Stomach (tissue), 9 donors: ENCODE measurements around the gene TMOD4. TPM values are rescaled to one million over a fixed set of nuclear protein-coding genes. Genes with fewer than 3 reads are reported as not detected.
A peak's percentile ranks its signal among the peaks of the same experiment; 100 is the strongest.

Source experiments
- DNase-seq, 2 donors: peaks; one replicate each; pipeline versions ENCODE4 v3.0.0 to v3.0.0-alpha.2; 2013 to 2019
- H3K27ac ChIP-seq, 5 donors: fragments of 200-600 bp in 4 of 5; sonication (generic) in 4 of 5; one replicate each; pipeline ENCODE4 v1.5.1; 2013 to 2019; ENCODE audit warnings: mild to moderate bottlenecking in 1 of 5, moderate library complexity in 1 of 5
- H3K27me3 ChIP-seq, 3 donors: fragments of 200-600 bp; sonication (generic); one replicate each; pipeline ENCODE4 v1.5.1; 2017 to 2019; ENCODE audit warnings: mixed run types in 1 of 3
- H3K36me3 ChIP-seq, 4 donors: fragments of 200-600 bp; sonication (generic); 1 replicate in 3 of 4; 2 replicates in 1 of 4; pipeline ENCODE4 v1.5.1; 2016 to 2019
- H3K4me1 ChIP-seq, 4 donors: fragments of 200-600 bp; sonication (generic); one replicate each; pipeline ENCODE4 v1.5.1; 2016 to 2019
- H3K4me3 ChIP-seq, 4 donors: fragments of 200-600 bp; sonication (generic) in 3 of 4; one replicate each; pipeline ENCODE4 v1.5.1; 2016 to 2019; ENCODE audit warnings: mild to moderate bottlenecking in 1 of 4
- H3K9me3 ChIP-seq, 4 donors: fragments of 200-600 bp; sonication (generic); one replicate each; pipeline ENCODE4 v1.5.1; 2016 to 2019
- EP300 ChIP-seq: sonication (generic); formaldehyde crosslinking; IDR thresholded peaks from one replicate; pipeline ENCODE4 v1.6.1; 2017; ENCODE audit warnings: antibody characterized with exemption
- POLR2A ChIP-seq, 4 donors: fragments of 450-650 bp; IDR thresholded peaks; one replicate each; pipeline ENCODE4 v1.6.1; 2016; ENCODE audit warnings: antibody characterized with exemption in 4 of 4, control low read depth in 2 of 4, mild to moderate bottlenecking in 1 of 4, moderate library complexity in 1 of 4
- POLR2AphosphoS5 ChIP-seq, 3 donors: sonication (generic); formaldehyde crosslinking; IDR thresholded peaks; one replicate each; pipeline ENCODE4 v1.6.1; 2016; ENCODE audit warnings: antibody characterized with exemption in 3 of 3
- WGBS, 5 donors: extraction: QIAGEN DNeasy Blood & Tissue Kit in 3 of 5; methylation state at CpG; one replicate each; pipeline versions ENCODE4 v1.1.5 to v1.1.7; 2013 to 2018; 5-methylcytosine and 5-hydroxymethylcytosine counted together
- intact Hi-C: fragments of 100-400 bp; cut with DNase I; formaldehyde crosslinking; loops from one replicate; pipeline ENCODE4 v1.15.1; 2023; ENCODE audit warnings: low total_unique reads
- polyA plus RNA-seq, 3 donors: library from polyadenylated mRNA; stranded (reverse); fragments of 200-250 nt; gene quantifications; one replicate each; pipeline ENCODE4 v1.2.3, GENCODE V29; 2013
- total RNA-seq, 5 donors: library from RNA; depleted of rRNA; stranded (reverse); fragments of >200 nt; gene quantifications; one replicate each; pipeline versions ENCODE4 v1.1.0 to v1.2.3, GENCODE V29; 2014 to 2016
- TF ChIP-seq, protein P1 (sequence below), 7 experiments: fragments of 450-650 bp in 4 of 7; fragments of 200-600 bp in 3 of 7; sonication (generic) in 3 of 7; IDR thresholded peaks; one replicate each; pipeline ENCODE4 v1.5.1; 2016 to 2019; ENCODE audit warnings: antibody characterized with exemption in 7 of 7, control low read depth in 2 of 7, mild to moderate bottlenecking in 1 of 7
- donor health status: healthy with polysubstance abuse.
- donor health status: Bipolar disorder and iron deficiency.
- donor health status: healthy.

The TMOD4 gene
- total and polyA plus RNA-seq, 8 donors, result 1.2 TPM; not detected in 7

DNA sequence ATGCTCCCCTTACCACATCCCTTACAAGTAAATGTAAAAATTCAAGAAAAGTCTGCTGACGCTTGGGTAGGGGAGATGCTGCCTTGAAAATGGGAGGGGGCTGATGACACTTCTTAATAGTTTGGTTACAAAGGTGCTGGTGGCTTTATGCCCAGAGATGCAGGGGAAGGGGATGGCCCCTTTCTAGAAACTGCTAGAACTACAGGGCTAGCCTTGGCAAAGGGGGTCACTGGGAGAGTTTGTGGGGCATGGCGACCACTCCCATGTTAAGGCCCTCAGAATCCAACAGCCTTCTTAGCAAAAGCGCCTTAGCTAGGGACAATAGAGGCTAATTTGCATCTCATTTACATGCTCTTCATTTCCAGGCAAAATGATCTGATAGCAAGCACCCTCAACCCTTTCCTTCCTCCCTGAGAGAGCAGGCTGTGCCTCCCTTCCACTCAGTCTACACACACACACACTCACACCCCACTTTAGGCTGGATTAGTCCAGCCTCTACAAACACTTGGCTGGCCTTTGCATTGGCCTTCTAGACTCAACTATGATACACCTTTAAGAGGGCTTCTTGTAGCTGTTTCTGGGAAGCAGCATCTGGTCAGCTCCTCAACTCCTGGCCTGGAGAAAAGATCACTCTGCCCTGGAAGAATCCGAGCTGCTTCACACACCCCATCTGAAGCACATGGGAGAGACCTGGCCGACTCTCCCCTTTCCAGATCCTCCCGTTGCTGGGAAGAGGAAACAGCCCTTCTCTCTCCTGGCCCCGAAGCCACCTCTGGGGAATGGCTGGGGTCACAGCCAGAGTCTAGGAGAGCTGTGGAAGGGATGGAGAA is 31.1 kb downstream of the TMOD4 start:
- peaks cover 0 to 12% (median 9%) of the 10 kb centered on the region in 3 donors for H3K27me3 ChIP-seq
- intact Hi-C loops, result no loop called here
- no peaks in the 10 kb centered on the region for H3K9me3 ChIP-seq
- peak overlapping the region in 4 of 5 donors; percentile 40 to 86 (median 72) for H3K27ac ChIP-seq
- peak overlapping the region; percentile 63 to 86 (median 80) for H3K4me3 ChIP-seq
- 65 to 81% (median 67%) methylated on average over 7 of the region's 7 CpGs for WGBS, 5 donors
- DNase-seq, result no peak
- H3K36me3 ChIP-seq, result peaks cover 0 to 8% (median 0%) of the 10 kb centered on the region in 4 donors
- peaks cover 9 to 52% (median 33%) of the 10 kb centered on the region in 4 donors for H3K4me1 ChIP-seq
- no peak for TF ChIP-seq EP300
- no peak for TF ChIP-seq POLR2AphosphoS5 (IDR thresholded peaks at IDR 0.05)
- TF ChIP-seq, protein P1, sequence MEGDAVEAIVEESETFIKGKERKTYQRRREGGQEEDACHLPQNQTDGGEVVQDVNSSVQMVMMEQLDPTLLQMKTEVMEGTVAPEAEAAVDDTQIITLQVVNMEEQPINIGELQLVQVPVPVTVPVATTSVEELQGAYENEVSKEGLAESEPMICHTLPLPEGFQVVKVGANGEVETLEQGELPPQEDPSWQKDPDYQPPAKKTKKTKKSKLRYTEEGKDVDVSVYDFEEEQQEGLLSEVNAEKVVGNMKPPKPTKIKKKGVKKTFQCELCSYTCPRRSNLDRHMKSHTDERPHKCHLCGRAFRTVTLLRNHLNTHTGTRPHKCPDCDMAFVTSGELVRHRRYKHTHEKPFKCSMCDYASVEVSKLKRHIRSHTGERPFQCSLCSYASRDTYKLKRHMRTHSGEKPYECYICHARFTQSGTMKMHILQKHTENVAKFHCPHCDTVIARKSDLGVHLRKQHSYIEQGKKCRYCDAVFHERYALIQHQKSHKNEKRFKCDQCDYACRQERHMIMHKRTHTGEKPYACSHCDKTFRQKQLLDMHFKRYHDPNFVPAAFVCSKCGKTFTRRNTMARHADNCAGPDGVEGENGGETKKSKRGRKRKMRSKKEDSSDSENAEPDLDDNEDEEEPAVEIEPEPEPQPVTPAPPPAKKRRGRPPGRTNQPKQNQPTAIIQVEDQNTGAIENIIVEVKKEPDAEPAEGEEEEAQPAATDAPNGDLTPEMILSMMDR (IDR thresholded peaks at IDR 0.05), result no peak
- no peak for TF ChIP-seq POLR2A (IDR thresholded peaks at IDR 0.05)

DNA sequence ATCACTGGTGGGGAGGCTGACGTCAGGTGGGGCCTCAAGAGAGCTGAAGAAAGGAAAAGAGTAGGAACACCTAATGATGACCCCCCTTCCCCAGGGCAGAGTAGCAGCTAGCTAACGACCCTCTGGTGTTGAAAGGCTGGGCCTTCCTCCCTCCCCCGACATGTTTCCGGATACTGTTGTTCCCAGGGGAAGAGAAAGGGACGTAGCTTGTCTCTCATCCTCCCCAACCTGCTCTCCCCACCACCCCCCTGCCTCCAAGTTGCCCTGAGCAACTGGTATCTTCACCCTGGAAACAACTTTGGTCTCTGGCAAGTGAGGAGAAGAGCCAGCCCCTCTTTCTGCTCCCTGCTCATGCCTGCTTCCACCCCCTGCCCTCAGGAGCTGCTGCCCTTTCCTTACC is 31.8 kb downstream of the TMOD4 start:
- peak overlapping the region in 1 of 5 donors; percentile 86 for H3K27ac ChIP-seq
- no peak for DNase-seq
- 60 to 88% (median 82%) methylated on average over 4 to 5 of the region's 5 CpGs for WGBS, 5 donors
- peaks cover 0 to 15% (median 0%) of the 10 kb centered on the region in 4 donors for H3K36me3 ChIP-seq
- intact Hi-C loops, result no loop called here
- no peak overlapping the region for H3K4me3 ChIP-seq
- H3K9me3 ChIP-seq, result no peaks in the 10 kb centered on the region
- TF ChIP-seq POLR2A (IDR thresholded peaks at IDR 0.05), result no peak
- no peak for TF ChIP-seq EP300
- TF ChIP-seq, protein P1 (IDR thresholded peaks at IDR 0.05), result no peak
- no peak for TF ChIP-seq POLR2AphosphoS5 (IDR thresholded peaks at IDR 0.05)
- peaks cover 9 to 52% (median 33%) of the 10 kb centered on the region in 4 donors for H3K4me1 ChIP-seq
- peaks cover 0 to 12% (median 9%) of the 10 kb centered on the region in 3 donors for H3K27me3 ChIP-seq

DNA sequence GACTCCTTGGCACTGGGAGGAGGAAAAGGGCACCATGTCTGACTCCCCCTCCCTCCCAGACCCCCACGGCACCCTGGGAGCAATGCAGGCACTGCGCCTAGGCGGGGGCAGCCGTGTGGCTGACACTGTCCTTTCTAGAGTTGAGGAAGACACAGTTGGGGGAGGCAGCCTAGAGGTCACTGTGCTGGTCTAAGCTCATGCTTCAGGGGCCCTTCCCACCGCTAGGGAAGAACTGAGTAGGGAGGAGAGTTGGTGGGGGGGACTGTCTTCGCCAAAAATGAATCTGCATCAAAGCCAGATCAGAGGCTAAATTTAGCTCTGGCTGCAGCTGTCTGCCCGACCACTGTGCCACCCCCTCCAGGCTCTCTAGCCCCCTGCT is 32.7 kb downstream of the TMOD4 start:
- DNase-seq, result no peak
- intact Hi-C loops, result no loop called here
- Histone ChIP-seq H3K27me3 (peaks cover 0 to 12% (median 9%) of the 10 kb centered on the region in 3 donors), H3K9me3 (no peaks in the 10 kb centered on the region), H3K27ac (peak overlapping the region in 1 of 5 donors; percentile 86), H3K36me3 (peaks cover 0 to 19% (median 4%) of the 10 kb centered on the region in 4 donors), H3K4me3 (no peak overlapping the region), H3K4me1 (peaks cover 9 to 52% (median 33%) of the 10 kb centered on the region in 4 donors)
- WGBS, 5 donors, result 68 to 83% (median 75%) methylated on average over 4 to 7 of the region's 7 CpGs
- TF ChIP-seq, protein P1 (IDR thresholded peaks at IDR 0.05), result no peak
- TF ChIP-seq EP300 (no peak), POLR2A (IDR thresholded peaks at IDR 0.05) (no peak)

DNA sequence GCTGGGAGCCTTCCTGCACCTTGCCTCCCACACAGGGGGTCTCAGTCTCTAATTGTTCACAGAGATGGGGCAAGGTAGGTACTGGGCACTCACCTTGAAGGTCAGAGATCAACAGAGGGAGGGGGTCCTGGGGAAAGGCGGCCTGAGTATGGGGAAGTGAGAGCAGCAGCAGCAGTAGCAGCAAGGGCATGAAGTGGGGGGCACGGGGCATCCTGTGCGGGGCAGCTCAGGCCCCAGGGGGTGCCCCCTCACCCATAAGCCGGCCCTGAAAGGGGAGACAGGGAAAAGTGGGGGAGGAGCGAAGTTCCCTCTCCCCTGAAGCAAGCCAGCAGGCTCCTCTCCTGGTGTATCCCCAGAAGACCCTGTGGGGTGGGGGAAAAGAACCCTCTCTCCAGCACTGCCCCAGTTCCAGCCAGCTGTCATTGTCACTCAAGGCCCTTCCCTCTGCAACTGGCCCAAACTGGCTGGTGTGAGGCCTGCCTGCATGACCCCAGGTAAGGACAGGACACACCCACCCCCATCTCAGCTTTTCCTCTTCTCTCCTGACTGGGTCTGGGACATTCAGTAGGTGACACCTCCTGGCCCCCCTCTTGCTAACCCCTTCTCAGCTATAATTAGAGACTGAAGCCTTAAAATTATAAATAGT is 33.2 kb downstream of the TMOD4 start:
- H3K27ac ChIP-seq, result no peak overlapping the region

More for the DNA sequence above, 33.2 kb downstream of the TMOD4 start:
- intact Hi-C loops, result no loop called here
- H3K4me3 ChIP-seq, result no peak overlapping the region
- 72 to 93% (median 92%) methylated on average over 4 to 5 of the region's 5 CpGs for WGBS, 5 donors
- peaks cover 9 to 49% (median 31%) of the 10 kb centered on the region in 4 donors for H3K4me1 ChIP-seq
- no peaks in the 10 kb centered on the region for H3K9me3 ChIP-seq
- peaks cover 0 to 12% (median 9%) of the 10 kb centered on the region in 3 donors for H3K27me3 ChIP-seq
- H3K36me3 ChIP-seq, result peaks cover 0 to 19% (median 4%) of the 10 kb centered on the region in 4 donors
- DNase-seq, result no peak
- TF ChIP-seq POLR2AphosphoS5 (IDR thresholded peaks at IDR 0.05) (no peak), POLR2A (IDR thresholded peaks at IDR 0.05) (no peak), EP300 (no peak)
- TF ChIP-seq, protein P1 (IDR thresholded peaks at IDR 0.05), result no peak
